WTC11 (cell line): Measurements from ENCODE around the gene ADRB2. TPM values are rescaled to one million over a fixed set of nuclear protein-coding genes. Genes with fewer than 3 reads are reported as not detected.
"Not testable (repeated sequence)": the region's sequence is repeated elsewhere in the genome, so short reads cannot be mapped to it uniquely, and the experiment has no call there.

ENCODE experiments used
- ATAC-seq: fragments of 200-7000 bp; cut with Tn5 transposase; 2 replicates; pipeline ENCODE4 v1.10.0; 2021; ENCODE audit warnings: mild to moderate bottlenecking, moderate library complexity
- CTCF ChIA-PET: fragments of 300-600 bp; sonication (Branson Sonifier 250); formaldehyde crosslinking; loops from one replicate; lab custom pipeline; 2021; ENCODE audit warnings: antibody characterized with exemption; lab: Charles Lee
- POLR2A ChIA-PET: fragments of 350-600 bp; sonication (Branson Sonifier 250); formaldehyde crosslinking; loops from one replicate; lab custom pipeline; 2021; ENCODE audit warnings: antibody characterized with exemption; lab: Charles Lee
- DNase-seq: peaks from one replicate; pipeline ENCODE4 v3.0.0; 2021; ENCODE audit warnings: low spot score
- H3K27ac Mint-ChIP-seq: 2 replicates; pipeline ENCODE4 v1.8.0; 2021; ENCODE audit warnings: mixed read lengths
- H3K27me3 Mint-ChIP-seq: 2 replicates; pipeline ENCODE4 v1.8.0; 2021; ENCODE audit warnings: low read depth, mild to moderate bottlenecking, moderate library complexity, mixed read lengths
- H3K36me3 Mint-ChIP-seq: 2 replicates; pipeline ENCODE4 v1.8.0; 2021; ENCODE audit warnings: mixed read lengths
- H3K4me1 Mint-ChIP-seq: 2 replicates; pipeline ENCODE4 v1.8.0; 2022; ENCODE audit warnings: mixed read lengths
- H3K4me3 Mint-ChIP-seq: 2 replicates; pipeline ENCODE4 v1.8.0; 2021; ENCODE audit warnings: mild to moderate bottlenecking, moderate library complexity, mixed read lengths
- H3K9me3 Mint-ChIP-seq: 2 replicates; pipeline ENCODE4 v1.8.0; 2021; ENCODE audit warnings: mixed read lengths
- FOXJ3 ChIP-seq: sonication (generic); formaldehyde crosslinking; IDR thresholded peaks from 2 replicates; pipeline ENCODE4 v1.9.0; 2021; ENCODE audit warnings: missing genetic modification reagents, mild to moderate bottlenecking, borderline replicate concordance
- FOXP1 ChIP-seq: sonication (generic); formaldehyde crosslinking; IDR thresholded peaks from 2 replicates; pipeline ENCODE4 v1.8.0; 2022; ENCODE audit warnings: missing genetic modification reagents, mild to moderate bottlenecking, moderate library complexity, borderline replicate concordance
- JAZF1 ChIP-seq: fragments of 250-450 bp; sonication (Bioruptor Pico); IDR thresholded peaks from 2 replicates; pipeline ENCODE4 v1.9.0; 2021; ENCODE audit warnings: moderate library complexity, mild to moderate bottlenecking, inconsistent platforms
- KAT7 ChIP-seq: sonication (generic); formaldehyde crosslinking; IDR thresholded peaks from 2 replicates; pipeline ENCODE4 v1.8.1; 2023; ENCODE audit warnings: missing genetic modification reagents, mild to moderate bottlenecking, borderline replicate concordance
- ZNF138 ChIP-seq: sonication (generic); formaldehyde crosslinking; conservative IDR thresholded peaks from 2 replicates; pipeline ENCODE4 v1.8.1; 2022; ENCODE audit warnings: mild to moderate bottlenecking, moderate library complexity, missing genetic modification reagents
- ZNF219 ChIP-seq: sonication (generic); formaldehyde crosslinking; IDR thresholded peaks from 2 replicates; pipeline ENCODE4 v1.8.0; 2023; ENCODE audit warnings: missing genetic modification reagents, mild to moderate bottlenecking, borderline replicate concordance
- ZNF317 ChIP-seq: sonication (generic); formaldehyde crosslinking; IDR thresholded peaks from 2 replicates; pipeline ENCODE4 v1.8.1; 2023; ENCODE audit warnings: low read depth, mild to moderate bottlenecking, moderate library complexity, missing genetic modification reagents, borderline replicate concordance
- total RNA-seq: library from RNA; stranded (reverse); gene quantifications from 3 replicates; pipeline ENCODE4 v1.2.3, GENCODE V29; 2021
- TF ChIP-seq, protein P1 (sequence below): sonication (generic); formaldehyde crosslinking; IDR thresholded peaks from 2 replicates; pipeline ENCODE4 v1.8.0; 2022; ENCODE audit warnings: mild to moderate bottlenecking, missing genetic modification reagents
- TF ChIP-seq, protein P2 (sequence below): sonication (generic); formaldehyde crosslinking; IDR thresholded peaks from 2 replicates; pipeline ENCODE4 v1.8.0; 2023; ENCODE audit warnings: missing genetic modification reagents

The ADRB2 gene
- total RNA-seq, 1 experiment from 2014 or later, result 1.2 TPM

DNA sequence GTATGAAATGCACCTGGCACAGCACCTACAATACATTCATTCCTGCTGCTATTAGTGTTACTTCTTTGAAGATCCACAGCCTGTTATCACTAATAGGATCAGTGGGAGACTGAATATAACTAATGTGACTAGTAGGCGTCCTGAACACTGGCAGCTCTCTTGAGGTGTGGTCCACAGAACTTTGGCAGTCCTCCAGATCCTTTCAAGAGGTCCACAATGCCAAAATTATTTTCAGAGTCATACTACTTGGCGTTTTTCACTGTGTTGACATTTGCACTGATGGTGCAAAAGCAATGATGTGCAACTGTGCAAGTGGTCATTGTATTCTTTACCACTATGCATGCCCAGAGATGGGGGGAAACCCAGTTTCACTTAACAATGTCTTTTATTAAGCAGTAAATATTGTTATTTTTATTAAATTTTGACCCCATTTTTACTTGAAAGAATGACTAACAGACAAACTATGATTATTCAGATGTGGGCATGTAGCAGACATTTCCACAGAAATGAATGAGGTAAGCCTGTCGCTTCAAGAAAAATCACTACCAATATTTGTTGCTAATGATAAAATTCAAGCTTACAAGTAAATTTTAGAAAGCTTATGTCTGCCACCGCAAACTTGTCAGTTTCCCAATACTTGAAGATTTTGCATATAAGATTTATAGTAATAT is 48.9 kb downstream of the ADRB2 start:
- DNase-seq, result no peak

DNA sequence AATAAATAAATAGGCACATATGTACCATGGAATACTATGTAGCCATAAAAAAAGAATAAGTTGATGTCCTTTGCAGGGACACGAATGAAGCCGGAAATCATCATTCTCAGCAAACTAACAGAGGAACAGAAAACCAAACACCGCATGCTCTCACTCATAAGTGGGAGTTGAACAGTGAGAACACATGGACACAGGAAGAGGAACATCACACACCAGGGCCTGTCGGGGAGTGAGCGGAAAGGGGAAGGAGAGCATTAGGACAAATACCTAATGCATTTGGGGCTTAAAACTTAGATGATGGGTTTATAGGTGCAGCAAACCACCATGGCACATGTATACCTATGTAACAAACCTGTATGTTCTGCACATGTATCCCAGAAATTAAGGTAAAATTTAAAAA is 51.0 kb downstream of the ADRB2 start:
- H3K36me3 Mint-ChIP-seq, CTCF ChIA-PET, POLR2A ChIA-PET: not testable (repeated sequence)

More for the DNA sequence above, 48.9 kb downstream of the ADRB2 start:
- TF ChIP-seq KAT7 (no peak), ZNF219 (CRISPR knock-in tag) (no peak), FOXJ3 (CRISPR knock-in tag) (no peak), JAZF1 (CRISPR knock-in tag) (no peak), FOXP1 (no peak), ZNF138 (CRISPR knock-in tag) (no peak), ZNF317 (no peak)
- TF ChIP-seq, protein P1, sequence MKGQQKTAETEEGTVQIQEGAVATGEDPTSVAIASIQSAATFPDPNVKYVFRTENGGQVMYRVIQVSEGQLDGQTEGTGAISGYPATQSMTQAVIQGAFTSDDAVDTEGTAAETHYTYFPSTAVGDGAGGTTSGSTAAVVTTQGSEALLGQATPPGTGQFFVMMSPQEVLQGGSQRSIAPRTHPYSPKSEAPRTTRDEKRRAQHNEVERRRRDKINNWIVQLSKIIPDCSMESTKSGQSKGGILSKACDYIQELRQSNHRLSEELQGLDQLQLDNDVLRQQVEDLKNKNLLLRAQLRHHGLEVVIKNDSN (CRISPR knock-in tag), result no peak
- TF ChIP-seq, protein P2, sequence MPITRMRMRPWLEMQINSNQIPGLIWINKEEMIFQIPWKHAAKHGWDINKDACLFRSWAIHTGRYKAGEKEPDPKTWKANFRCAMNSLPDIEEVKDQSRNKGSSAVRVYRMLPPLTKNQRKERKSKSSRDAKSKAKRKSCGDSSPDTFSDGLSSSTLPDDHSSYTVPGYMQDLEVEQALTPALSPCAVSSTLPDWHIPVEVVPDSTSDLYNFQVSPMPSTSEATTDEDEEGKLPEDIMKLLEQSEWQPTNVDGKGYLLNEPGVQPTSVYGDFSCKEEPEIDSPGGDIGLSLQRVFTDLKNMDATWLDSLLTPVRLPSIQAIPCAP, result no peak
- CTCF ChIA-PET, result interaction anchor here (1.3 kb wide), 1 partner anchor 83 kb away, joined by 4 read pairs; no protein-coding TSS in a partner anchor
- no peaks in the 10 kb centered on the region for H3K27me3 Mint-ChIP-seq
- peaks cover 19% of the 10 kb centered on the region for H3K4me1 Mint-ChIP-seq
- H3K27ac Mint-ChIP-seq, result no peak overlapping the region
- no peaks in the 10 kb centered on the region for H3K9me3 Mint-ChIP-seq
- POLR2A ChIA-PET, result no interaction called here
- H3K36me3 Mint-ChIP-seq, result no peaks in the 10 kb centered on the region
- ATAC-seq, result no peak
- H3K4me3 Mint-ChIP-seq, result no peak overlapping the region

More for the DNA sequence above, 51.0 kb downstream of the ADRB2 start:
- not testable (repeated sequence) for H3K9me3 Mint-ChIP-seq, H3K27me3 Mint-ChIP-seq, ATAC-seq, H3K4me3 Mint-ChIP-seq, DNase-seq, H3K27ac Mint-ChIP-seq
- peaks cover 23% of the 10 kb centered on the region for H3K4me1 Mint-ChIP-seq

Other genes starting within 250 kb of the ADRB2 start
- gene HTR4, start 172.1 kb upstream of the ADRB2 start, total RNA-seq, result not detected in 3 replicates
- gene SH3TC2, start 236.5 kb downstream of the ADRB2 start, total RNA-seq, result 0.18 to 0.78 TPM (median 0.61 TPM) in 3 replicates